Measurements from ENCODE around the gene THPO. TPM values are rescaled to one million over a fixed set of nuclear protein-coding genes. Genes with fewer than 3 reads are reported as not detected.

The THPO gene
- total and polyA plus RNA-seq, 10 of the 15 experiments (the other 5 are each of a cell fraction or from before 2014, with no cell fraction given) = not detected

DNA sequence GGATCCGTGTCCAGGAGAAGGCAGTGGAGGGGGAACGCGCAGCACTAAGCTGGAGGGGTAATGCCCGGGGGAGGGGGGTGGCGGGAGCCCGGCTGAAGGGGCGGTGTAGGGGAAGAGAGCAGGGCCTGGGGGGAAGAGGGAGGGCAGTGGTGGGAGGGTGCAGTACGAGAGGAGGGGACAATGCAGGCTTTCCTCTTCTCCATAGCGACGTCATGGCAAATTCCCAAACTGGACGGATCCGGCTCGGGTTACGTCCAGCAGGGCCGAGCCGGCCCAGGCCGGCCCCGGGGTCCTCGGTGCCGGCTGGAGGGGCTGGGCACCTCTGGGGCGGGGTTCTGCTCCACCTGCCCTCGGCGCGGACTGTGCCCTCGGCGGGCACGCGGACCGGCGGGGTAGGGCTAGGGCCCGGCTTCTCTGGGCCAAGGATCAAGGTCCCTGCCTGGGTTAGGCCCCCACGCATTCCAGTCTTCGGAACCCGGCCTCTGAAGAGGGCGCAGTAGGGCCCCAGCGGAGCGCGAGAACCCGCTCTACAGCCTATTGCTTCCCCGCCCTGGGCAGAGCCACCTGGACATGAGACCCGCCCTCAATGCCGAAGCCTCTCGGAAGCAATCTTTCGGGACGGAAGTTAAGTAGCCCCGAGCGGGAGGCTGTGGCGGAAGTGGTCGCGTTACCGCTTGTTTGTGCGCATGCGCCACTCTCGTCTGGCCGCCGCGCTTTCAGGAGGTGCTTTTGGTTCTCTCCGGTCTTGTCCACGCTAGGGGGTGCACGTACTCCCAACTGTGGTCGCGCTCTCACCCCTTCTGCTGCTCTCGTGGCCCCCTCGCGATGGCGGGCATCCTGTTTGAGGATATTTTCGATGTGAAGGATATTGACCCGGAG, 15.1 kb downstream of the THPO start (continued):
- TF ChIP-seq, protein P1, sequence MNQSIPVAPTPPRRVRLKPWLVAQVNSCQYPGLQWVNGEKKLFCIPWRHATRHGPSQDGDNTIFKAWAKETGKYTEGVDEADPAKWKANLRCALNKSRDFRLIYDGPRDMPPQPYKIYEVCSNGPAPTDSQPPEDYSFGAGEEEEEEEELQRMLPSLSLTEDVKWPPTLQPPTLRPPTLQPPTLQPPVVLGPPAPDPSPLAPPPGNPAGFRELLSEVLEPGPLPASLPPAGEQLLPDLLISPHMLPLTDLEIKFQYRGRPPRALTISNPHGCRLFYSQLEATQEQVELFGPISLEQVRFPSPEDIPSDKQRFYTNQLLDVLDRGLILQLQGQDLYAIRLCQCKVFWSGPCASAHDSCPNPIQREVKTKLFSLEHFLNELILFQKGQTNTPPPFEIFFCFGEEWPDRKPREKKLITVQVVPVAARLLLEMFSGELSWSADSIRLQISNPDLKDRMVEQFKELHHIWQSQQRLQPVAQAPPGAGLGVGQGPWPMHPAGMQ (IDR thresholded peaks at IDR 0.05; ENCODE audit: borderline replicate concordance) = no peak
- TF ChIP-seq RBBP5 (conservative IDR thresholded peaks at IDR 0.05) (no peak), SIN3A (IDR thresholded peaks at IDR 0.05; ENCODE audit: low read depth, low read length) (no peak), PML (IDR thresholded peaks at IDR 0.05; ENCODE audit: low read length) (peak; percentile 81; the same call in 1 of the 2 replicates), MTA3 (IDR thresholded peaks at IDR 0.05; ENCODE audit: borderline replicate concordance, low read length) (no peak), POLR2A (IDR thresholded peaks at IDR 0.05; ENCODE audit: low read depth, low read length) (peak; percentile 91), SUZ12 (IDR thresholded peaks at IDR 0.05; ENCODE audit: unreplicated experiment) (no peak), IRF4 (IDR thresholded peaks at IDR 0.05; ENCODE audit: low read depth, low read length) (peak; percentile 54; the same call in 1 of the 2 replicates), MYC (IDR thresholded peaks at IDR 0.05; ENCODE audit: insufficient read depth, insufficient read length, insufficient replicate concordance, low read length, severe bottlenecking) (no peak), MXI1 (IDR thresholded peaks at IDR 0.05; ENCODE audit: low read depth, low read length) (peak; percentile 91), TARDBP (IDR thresholded peaks at IDR 0.05; ENCODE audit: borderline replicate concordance) (no peak), SIX5 (IDR thresholded peaks at IDR 0.05; ENCODE audit: low read depth, low read length, severe bottlenecking) (peak; percentile 63), FOS (IDR thresholded peaks at IDR 0.05; ENCODE audit: borderline replicate concordance, extremely low read depth, insufficient read length) (no peak), TBL1XR1 (IDR thresholded peaks at IDR 0.05; ENCODE audit: low read depth, low read length) (no peak; the same call in 1 of the 2 replicates), NR2C1 (IDR thresholded peaks at IDR 0.05) (peak; percentile 88), MYB (IDR thresholded peaks at IDR 0.05; ENCODE audit: borderline replicate concordance, low read depth, low read length) (no peak), POLR2AphosphoS2 (IDR thresholded peaks at IDR 0.05; ENCODE audit: low read depth, low read length) (peak; percentile 65; the same call in 1 of the 2 replicates), PAX8 (IDR thresholded peaks at IDR 0.05) (no peak), BRCA1 (IDR thresholded peaks at IDR 0.05; ENCODE audit: low read depth, low read length) (peak; percentile 47), BCL11A (IDR thresholded peaks at IDR 0.05; ENCODE audit: low read depth, low read length) (no peak), FOXK2 (IDR thresholded peaks at IDR 0.05) (no peak), RAD51 (IDR thresholded peaks at IDR 0.05) (no peak), ATF7 (IDR thresholded peaks at IDR 0.05; ENCODE audit: low read depth) (peak; percentile 47; the same call in 1 of the 2 replicates)
- TF ChIP-seq, protein P2, sequence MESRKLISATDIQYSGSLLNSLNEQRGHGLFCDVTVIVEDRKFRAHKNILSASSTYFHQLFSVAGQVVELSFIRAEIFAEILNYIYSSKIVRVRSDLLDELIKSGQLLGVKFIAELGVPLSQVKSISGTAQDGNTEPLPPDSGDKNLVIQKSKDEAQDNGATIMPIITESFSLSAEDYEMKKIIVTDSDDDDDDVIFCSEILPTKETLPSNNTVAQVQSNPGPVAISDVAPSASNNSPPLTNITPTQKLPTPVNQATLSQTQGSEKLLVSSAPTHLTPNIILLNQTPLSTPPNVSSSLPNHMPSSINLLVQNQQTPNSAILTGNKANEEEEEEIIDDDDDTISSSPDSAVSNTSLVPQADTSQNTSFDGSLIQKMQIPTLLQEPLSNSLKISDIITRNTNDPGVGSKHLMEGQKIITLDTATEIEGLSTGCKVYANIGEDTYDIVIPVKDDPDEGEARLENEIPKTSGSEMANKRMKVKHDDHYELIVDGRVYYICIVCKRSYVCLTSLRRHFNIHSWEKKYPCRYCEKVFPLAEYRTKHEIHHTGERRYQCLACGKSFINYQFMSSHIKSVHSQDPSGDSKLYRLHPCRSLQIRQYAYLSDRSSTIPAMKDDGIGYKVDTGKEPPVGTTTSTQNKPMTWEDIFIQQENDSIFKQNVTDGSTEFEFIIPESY (IDR thresholded peaks at IDR 0.05) = no peak
- TF ChIP-seq, protein P3, sequence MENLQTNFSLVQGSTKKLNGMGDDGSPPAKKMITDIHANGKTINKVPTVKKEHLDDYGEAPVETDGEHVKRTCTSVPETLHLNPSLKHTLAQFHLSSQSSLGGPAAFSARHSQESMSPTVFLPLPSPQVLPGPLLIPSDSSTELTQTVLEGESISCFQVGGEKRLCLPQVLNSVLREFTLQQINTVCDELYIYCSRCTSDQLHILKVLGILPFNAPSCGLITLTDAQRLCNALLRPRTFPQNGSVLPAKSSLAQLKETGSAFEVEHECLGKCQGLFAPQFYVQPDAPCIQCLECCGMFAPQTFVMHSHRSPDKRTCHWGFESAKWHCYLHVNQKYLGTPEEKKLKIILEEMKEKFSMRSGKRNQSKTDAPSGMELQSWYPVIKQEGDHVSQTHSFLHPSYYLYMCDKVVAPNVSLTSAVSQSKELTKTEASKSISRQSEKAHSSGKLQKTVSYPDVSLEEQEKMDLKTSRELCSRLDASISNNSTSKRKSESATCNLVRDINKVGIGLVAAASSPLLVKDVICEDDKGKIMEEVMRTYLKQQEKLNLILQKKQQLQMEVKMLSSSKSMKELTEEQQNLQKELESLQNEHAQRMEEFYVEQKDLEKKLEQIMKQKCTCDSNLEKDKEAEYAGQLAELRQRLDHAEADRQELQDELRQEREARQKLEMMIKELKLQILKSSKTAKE (IDR thresholded peaks at IDR 0.05; ENCODE audit: low read depth, poor library complexity, severe bottlenecking) = no peak
- TF ChIP-seq, protein P4, sequence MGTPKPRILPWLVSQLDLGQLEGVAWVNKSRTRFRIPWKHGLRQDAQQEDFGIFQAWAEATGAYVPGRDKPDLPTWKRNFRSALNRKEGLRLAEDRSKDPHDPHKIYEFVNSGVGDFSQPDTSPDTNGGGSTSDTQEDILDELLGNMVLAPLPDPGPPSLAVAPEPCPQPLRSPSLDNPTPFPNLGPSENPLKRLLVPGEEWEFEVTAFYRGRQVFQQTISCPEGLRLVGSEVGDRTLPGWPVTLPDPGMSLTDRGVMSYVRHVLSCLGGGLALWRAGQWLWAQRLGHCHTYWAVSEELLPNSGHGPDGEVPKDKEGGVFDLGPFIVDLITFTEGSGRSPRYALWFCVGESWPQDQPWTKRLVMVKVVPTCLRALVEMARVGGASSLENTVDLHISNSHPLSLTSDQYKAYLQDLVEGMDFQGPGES (IDR thresholded peaks at IDR 0.05) = no peak
